ENCODE results near the gene TUBGCP3.
A peak's percentile ranks its signal among the peaks of the same experiment; 100 is the strongest.

Gene TUBGCP3

DNA sequence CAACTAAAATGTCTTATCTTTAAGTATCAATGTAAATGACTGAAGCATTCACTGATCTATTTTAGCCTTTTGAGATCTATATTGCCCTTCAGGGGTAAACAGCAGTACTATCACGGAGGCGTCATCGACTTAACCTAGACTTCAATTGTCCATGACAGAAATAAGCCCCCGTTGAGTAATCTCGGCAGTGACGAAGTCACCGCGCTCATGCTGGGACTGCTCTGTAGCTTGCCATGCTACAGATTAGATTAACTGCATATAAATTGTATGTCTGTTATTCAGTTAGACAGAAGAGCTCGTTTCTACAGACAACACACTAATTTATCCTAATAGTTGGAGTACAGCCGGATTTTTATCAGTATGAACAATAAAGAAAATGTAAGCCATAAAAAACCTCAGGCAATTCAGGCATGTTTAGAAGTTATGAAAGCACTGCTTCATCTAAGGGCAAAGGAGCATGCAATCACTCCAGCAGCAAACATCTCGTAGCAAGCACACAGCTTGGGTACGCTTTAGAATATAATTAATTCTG, 56.6 kb downstream of the TUBGCP3 start:
- H3K27me3 ChIP-seq, result no peaks in the 10 kb centered on the region
- peaks cover 8% of the 10 kb centered on the region for H3K36me3 ChIP-seq
- peak; percentile 87 for DNase-seq
- H3K4me3 ChIP-seq (ENCODE audit: low read depth, low read length), result no peak overlapping the region
- no peaks in the 10 kb centered on the region; the same call in 1 of the 2 replicates for H3K9me3 ChIP-seq
- H3K4me1 ChIP-seq, result peaks cover 31% of the 10 kb centered on the region
- TF ChIP-seq, protein P1, sequence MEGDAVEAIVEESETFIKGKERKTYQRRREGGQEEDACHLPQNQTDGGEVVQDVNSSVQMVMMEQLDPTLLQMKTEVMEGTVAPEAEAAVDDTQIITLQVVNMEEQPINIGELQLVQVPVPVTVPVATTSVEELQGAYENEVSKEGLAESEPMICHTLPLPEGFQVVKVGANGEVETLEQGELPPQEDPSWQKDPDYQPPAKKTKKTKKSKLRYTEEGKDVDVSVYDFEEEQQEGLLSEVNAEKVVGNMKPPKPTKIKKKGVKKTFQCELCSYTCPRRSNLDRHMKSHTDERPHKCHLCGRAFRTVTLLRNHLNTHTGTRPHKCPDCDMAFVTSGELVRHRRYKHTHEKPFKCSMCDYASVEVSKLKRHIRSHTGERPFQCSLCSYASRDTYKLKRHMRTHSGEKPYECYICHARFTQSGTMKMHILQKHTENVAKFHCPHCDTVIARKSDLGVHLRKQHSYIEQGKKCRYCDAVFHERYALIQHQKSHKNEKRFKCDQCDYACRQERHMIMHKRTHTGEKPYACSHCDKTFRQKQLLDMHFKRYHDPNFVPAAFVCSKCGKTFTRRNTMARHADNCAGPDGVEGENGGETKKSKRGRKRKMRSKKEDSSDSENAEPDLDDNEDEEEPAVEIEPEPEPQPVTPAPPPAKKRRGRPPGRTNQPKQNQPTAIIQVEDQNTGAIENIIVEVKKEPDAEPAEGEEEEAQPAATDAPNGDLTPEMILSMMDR (IDR thresholded peaks at IDR 0.05; ENCODE audit: low read depth, low read length), result no peak

DNA sequence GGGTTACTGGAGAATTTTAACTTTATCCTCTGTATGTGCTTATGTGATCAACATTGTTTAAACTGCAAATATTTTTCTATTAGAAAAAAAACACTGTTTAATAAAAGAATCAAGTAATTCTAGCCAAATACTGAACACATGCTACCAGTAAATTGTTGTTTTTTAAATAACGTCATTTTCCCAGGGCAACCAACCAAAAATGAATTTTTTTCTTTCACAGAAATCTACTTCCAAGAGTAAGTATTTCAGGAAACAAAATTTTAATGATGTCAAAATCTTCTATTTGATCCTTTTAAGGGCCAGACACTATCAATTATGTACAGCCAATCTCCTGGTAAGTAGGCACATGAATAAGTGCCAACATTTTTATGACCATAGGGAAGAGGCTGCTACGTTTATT, 57.1 kb downstream of the TUBGCP3 start:
- no peaks in the 10 kb centered on the region for H3K27me3 ChIP-seq
- no peaks in the 10 kb centered on the region; the same call in 1 of the 2 replicates for H3K9me3 ChIP-seq
- peaks cover 31% of the 10 kb centered on the region for H3K4me1 ChIP-seq
- DNase-seq, result no peak
- TF ChIP-seq, protein P1 (IDR thresholded peaks at IDR 0.05; ENCODE audit: low read depth, low read length), result no peak
- no peak overlapping the region for H3K4me3 ChIP-seq (ENCODE audit: low read depth, low read length)
- H3K36me3 ChIP-seq, result peaks cover 8% of the 10 kb centered on the region

DNA sequence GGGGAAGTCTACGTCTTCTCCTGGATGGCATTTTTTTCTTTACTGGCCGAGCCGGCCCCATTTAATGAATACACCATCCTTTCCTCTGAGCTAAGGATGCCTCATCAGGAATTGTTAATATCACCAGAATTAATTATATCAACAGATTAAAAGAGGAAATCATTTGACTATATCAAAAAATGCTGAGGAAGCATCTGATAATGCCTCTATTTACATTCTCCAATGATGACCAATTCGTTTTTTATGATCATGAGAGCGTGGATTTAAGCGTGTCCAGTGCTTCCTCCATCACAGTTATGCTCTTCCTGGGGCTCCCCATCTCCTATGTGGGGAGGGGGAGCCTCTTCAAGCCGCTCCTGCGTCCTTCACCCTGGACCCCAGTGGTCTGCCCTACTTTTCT, 58.7 kb downstream of the TUBGCP3 start:
- Histone ChIP-seq H3K4me3 (ENCODE audit: low read depth, low read length) (no peak overlapping the region), H3K9me3 (no peaks in the 10 kb centered on the region; the same call in 1 of the 2 replicates), H3K36me3 (peaks cover 10% of the 10 kb centered on the region), H3K27me3 (no peaks in the 10 kb centered on the region), H3K4me1 (peaks cover 31% of the 10 kb centered on the region)
- no peak for DNase-seq
- TF ChIP-seq, protein P1 (IDR thresholded peaks at IDR 0.05; ENCODE audit: low read depth, low read length), result no peak

GRCh38 chr13:112526146-112526853, 61.7 kb downstream of the TUBGCP3 start:
- DNase-seq, result no peak
- H3K4me3 ChIP-seq (ENCODE audit: low read depth, low read length), result no peak overlapping the region
- H3K27me3 ChIP-seq, result no peaks in the 10 kb centered on the region
- H3K9me3 ChIP-seq, result no peaks in the 10 kb centered on the region; the same call in 1 of the 2 replicates
- TF ChIP-seq, protein P1 (IDR thresholded peaks at IDR 0.05; ENCODE audit: low read depth, low read length), result no peak
- H3K4me1 ChIP-seq, result peaks cover 16% of the 10 kb centered on the region
- H3K36me3 ChIP-seq, result peaks cover 19% of the 10 kb centered on the region

DNA sequence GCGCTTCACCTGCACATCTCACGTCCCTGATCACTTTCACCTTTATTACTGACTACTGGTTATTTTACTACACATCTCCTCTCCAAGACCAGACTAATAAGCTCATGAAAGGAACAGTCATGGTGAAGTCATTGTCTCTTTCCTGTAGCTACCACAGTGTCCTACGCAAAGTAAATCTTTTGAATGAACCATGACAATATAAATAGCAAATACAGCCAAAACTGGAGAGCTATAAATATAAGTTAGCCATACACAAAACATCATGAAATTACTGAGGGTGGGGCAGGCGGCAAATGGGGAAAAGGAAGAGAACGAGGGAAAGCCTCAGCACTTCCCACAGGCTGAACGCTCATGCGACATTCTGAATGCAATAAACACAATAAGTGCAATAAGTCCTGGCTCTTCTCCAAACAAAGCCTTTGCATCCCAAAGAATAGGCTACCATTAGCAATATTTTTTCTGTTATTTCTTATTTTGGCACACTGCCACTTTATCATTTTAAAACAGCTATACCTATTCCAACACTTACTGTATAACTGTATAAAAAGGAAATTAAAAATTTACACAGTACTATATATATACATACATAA, 62.5 kb downstream of the TUBGCP3 start:
- Histone ChIP-seq H3K4me1 (peaks cover 11% of the 10 kb centered on the region), H3K9me3 (no peaks in the 10 kb centered on the region; the same call in 1 of the 2 replicates), H3K27me3 (no peaks in the 10 kb centered on the region), H3K4me3 (ENCODE audit: low read depth, low read length) (no peak overlapping the region), H3K36me3 (peaks cover 24% of the 10 kb centered on the region)
- TF ChIP-seq, protein P1 (IDR thresholded peaks at IDR 0.05; ENCODE audit: low read depth, low read length), result no peak
- no peak for DNase-seq

GRCh38 chr13:112522578-112522977, 65.4 kb downstream of the TUBGCP3 start:
- TF ChIP-seq, protein P1 (IDR thresholded peaks at IDR 0.05; ENCODE audit: low read depth, low read length), result no peak
- Histone ChIP-seq H3K27me3 (no peaks in the 10 kb centered on the region), H3K36me3 (peaks cover 35% of the 10 kb centered on the region), H3K4me3 (ENCODE audit: low read depth, low read length) (no peak overlapping the region), H3K9me3 (no peaks in the 10 kb centered on the region; the same call in 1 of the 2 replicates), H3K4me1 (no peaks in the 10 kb centered on the region)
- no peak for DNase-seq

All from BE2C (cell line).